Measurements from ENCODE around the gene VSIG10L.

The VSIG10L gene

GRCh38 chr19:51365211-51365964 is 23.4 kb upstream of the VSIG10L start:
- DNase-seq = peak in 1 of 2 experiments; percentile 26

DNA sequence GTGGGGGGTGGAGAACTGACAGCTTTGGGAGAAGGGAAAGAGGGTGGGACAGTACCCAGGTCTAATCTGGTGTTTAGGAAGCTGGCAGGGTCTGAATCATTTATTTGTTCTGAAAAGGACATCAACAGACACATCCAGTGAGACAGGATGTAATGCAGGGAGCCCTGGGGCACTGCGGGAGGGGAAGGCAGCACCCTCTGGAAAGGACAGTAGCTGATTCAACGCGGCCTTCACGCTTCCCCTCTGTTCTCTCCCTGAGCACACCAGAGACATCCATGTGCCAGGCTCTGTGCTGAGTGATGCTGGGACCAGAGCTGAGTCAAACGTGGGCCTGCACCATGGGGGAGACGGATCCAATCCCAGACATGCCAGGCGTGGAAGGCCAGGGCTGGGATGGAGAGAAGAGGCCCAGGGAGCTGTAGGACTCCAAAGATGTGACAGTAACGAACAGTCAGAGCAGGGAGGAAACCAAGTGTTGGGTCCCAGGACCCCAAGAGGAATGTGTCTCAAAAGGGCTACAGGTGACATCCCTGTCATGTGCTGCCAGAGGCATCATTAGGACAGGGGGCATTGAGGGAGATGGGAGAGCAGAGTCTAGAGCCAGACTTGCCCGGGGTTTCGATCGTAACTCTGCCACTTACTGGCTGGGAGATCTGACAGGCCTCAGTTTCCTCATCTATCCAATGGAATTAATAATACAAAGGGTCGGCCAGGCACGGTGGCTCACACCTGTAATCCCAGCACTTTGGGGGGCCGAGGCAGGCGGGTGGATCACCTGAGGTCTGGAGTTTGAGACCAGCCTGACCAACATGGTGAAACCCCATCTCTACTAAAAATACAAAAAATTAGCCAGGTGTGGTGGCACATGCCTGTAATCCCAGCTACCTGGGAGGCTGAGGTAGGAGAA is 22.5 kb upstream of the VSIG10L start:
- no peak for DNase-seq

DNA sequence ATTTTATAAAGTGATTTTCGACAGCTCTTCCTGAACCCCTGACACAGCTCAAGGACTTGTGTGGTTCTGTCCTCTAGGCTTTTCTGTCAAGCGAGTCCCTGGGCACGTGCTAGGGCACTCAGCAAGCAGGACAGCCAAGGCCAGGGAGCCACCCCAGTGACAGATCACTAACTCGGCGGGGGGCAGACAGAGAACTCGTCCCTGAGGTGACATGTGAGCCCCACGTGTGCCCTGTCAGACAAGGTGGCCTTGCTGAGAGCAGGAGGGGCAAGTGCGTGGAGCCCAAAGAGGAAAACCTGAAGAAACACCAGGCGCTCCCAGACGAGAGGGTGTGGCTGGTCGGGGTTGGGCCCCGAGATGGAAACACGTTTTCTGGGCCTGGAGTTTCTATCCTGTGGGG is 19.3 kb upstream of the VSIG10L start:
- DNase-seq = no peak

GRCh38 chr19:51359294-51359693 is 17.4 kb upstream of the VSIG10L start:
- no peak for DNase-seq

- no peak for DNase-seq
These were observed 16.0 kb upstream of the VSIG10L start for GRCh38 chr19:51357952-51358351.

- no peak for DNase-seq
These were observed 14.3 kb upstream of the VSIG10L start for GRCh38 chr19:51356159-51356801.

GRCh38 chr19:51354742-51355148 is 12.8 kb upstream of the VSIG10L start:
- peak; percentile 31 to 53 for DNase-seq

- DNase-seq = no peak
These were observed 12.3 kb upstream of the VSIG10L start for GRCh38 chr19:51354103-51354741.

DNA sequence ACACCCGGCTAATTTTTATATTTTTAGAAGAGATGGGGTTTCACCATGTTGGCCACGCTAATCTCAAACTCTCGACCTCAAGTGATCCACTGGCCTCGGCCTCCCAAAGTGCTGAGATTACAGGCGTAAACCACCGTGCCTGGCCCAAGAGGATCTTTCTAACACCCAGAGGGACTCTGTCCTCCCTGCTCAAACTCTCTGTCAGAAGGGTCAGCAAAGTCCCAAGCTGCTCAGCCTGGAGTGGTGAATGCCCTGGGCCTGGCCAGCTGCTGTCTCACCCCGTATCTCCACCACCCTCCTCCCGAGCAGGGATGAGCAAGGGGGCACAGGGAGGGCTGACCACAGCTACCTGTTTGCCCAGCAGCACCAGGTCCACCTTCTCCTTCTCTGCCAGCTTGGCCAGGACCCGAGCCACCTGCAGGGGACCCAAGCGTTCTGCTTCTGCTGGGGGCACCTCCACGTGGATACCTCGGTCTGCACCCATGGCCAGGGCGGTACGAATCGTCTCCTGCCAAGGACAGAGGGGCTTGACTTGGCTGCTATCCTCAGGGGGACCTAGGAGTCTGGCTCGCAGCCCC is 10.9 kb upstream of the VSIG10L start:
- no peak for DNase-seq

DNA sequence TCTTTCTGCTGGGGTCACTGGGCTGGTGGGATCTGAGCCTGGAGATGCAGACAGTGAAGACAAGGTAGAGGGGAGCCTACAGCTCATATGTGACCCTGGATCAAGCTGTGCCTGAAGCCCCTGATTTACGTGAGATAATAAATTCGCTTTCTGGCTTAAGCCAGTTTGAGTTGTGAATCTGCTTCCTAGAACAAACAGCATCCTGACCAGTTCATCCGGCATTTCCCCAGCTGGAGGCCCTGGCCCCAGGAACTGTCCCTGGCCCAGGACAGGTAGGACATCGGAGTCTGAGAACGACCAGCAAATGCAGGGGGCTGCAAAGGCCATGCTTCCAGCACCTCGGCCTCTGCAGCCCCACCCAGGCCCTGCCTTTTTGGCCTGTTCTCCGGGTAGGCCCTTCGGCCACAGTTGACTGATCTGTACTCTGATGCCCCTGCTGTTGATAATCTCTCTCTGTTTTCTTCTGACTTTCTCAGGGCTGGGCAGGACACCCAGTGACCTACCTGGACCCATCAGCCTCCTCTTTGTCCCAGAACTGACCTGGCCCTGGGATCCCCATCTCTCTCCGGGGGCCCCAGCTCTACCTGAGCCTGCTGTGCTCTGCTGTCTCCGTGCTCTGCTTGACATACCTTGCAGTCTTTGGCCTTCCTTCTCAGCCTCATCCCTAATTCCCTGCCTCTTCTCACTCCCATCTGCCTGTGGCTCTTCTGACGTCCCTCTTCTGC is 9.5 kb upstream of the VSIG10L start:
- no peak for DNase-seq

DNA sequence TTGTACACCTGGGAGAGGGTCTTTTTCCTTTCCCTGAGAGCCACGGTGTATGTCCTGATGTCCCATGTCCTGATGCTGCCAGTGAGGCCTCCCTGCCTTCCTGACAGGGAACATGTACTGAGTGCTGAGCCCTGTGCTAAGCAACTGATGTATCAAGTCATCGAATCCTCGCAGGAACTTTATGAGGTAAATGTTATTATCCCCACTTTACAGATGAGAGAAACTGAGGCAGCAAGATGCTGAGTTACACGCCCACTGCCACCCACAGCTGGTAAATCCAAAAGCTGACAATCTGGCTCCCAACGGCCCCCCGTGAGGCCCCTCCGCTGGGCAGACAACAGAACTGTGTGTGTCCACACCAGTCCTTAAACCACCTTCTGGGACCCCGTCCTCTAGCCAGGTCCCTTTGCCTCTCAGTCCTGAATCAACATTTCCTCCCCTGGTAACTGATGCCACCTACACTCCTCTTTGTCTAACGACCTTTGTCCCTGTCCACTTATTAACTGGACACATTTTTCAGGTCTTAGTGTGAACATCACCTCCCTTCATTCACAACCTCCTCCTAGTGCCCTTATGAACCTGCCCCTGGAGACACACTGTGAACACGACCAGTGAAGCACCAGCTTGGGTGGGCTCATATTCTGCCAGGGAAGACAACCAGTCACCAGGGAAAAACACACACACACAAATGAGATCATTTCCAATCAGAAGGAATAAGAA is 5.4 kb upstream of the VSIG10L start:
- DNase-seq = no peak

GRCh38 chr19:51346742-51347141 is 4.8 kb upstream of the VSIG10L start:
- DNase-seq = no peak

DNA sequence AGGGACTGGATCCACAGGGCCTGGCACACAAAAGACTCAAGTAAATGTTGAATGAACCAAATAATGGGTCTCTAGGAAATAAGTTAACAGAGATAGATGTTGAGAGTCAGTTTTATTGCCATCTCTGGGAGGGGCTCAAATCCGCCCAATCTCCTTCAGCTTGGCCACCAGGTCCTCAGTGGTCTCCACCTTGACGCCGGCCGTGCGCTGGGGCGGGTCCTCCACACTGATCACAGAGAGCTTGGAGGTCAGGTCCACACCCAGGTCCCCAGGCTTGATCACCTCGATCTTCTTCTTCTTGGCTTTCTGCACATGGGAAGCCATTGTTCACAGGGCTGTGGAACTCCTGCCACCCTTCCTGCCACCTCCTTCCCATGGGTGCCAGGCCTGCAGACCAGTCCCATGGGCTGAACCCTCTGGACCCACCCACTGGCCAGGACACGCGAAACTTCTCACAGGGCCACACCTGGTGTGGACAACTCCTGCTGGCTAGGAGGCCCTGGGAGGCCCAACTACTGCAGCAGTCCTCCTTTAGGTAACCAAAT is 3.2 kb upstream of the VSIG10L start:
- no peak for DNase-seq

DNA sequence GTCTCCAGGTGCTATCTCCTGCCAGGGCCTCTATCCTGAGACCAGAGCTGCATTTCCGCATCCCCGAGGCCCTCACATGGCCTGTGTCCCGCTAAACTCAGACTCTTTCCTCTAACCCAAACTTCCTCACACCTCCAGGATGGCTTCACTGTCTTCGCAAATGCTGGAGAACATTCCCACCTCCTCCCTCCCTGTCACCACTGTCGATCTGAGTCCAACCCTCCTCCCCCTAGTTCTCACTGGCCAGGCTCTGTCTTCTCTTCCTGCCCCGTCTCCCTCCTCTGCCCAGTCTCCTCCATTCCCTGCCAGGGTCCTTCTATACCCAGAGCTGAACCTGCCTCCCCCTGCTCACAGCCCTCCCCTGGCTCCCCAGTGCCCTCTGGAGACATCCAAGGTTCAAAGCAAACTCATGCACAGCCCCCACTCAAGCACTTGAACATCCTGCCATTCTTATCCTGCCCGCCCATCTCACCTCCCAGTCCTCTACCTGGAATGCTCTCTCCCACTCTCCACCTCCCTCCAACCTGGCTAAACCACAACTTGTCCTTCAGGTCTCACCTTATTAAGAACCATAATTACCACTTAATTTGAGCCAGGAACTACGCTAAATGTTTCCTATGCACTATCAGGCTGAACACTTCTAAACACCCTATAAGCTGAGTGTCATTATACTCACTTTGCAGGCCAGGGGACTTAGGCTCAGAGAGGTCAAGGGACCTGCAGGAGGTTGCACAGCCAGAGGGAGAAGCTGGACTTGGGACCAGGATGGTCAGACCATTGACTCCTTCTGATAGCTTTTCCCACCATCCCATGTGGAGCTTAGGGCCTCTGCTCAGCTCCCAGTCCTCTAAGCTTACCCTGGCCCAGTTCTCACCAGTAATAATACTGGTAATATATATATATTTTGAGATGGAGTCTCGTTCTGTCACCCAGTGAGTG is 961 bp upstream of the VSIG10L start:
- no peak for DNase-seq

GRCh38 chr19:51341066-51341465 is 873 bp downstream of the VSIG10L start:
- DNase-seq = no peak

DNA sequence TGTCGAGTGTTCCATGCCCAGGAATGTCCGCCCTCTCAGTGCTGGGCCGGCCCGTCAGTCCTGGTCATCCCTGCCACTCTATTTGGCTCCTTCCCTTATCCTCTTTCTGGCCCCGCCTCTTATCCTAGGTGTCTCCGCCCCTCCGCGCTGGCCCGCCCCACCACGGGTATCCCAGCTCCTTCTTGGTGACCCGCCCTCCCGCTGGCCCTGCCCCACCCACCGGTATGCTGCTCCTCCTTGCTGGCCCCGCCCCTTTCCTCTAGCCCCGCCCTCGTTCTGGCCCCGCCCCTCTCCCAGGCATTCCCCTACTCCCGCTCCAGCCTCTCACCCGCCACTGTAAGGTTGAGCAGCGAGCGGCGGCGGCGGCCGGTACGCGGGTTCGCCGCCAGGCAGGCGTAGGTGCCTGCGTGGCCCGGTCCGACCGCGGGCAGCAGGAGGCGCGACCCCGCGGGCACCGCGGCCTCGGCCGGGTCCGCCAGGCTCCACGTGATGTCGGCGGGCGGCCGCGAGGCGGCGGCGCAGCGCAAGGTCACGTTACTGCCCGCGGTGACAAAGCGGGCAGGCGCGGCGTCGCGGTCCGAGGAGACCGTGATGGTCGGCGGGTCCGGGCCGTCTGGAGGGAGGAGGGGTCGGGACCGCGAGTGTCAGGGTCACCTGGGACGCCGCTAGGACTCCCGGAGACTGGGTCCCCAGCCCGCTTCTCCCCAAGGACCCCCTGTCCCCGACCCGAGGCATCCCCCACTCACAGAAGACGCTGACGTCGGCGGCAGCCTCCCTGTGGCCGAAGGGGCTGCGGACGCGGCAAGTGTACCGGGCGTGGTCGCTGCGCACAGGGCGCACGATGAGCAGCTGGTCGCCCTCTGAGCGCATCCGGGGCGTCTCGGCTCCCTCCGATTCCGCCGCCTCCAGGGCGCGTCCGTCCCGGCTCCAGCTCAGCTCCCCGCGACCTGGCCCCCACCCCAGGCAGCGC is 2.0 kb downstream of the VSIG10L start:
- DNase-seq = peak; percentile 99

DNA sequence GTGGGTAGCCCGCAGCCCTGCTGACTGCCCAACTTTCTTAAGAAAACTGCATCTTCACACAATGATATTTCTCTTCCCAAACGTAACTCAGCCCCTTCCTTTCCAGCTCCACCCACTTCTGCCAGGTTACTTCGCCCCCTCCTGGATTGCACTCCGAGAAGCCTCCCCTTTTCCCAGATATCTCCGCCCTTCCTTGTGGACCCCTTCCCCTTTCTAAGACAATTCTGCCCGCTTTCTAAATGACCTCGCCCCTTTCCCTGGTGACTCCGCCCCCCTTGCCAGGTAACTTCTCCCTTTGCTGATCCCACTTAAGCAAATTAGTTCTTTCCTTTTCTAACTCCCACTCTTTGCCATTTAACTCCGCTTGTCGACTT is 2.6 kb downstream of the VSIG10L start:
- DNase-seq = no peak

- DNase-seq = peak; percentile 91 to 92
These were observed 3.2 kb downstream of the VSIG10L start for GRCh38 chr19:51338563-51339312.
